ENCODE results near the gene KIF5B.

DNA sequence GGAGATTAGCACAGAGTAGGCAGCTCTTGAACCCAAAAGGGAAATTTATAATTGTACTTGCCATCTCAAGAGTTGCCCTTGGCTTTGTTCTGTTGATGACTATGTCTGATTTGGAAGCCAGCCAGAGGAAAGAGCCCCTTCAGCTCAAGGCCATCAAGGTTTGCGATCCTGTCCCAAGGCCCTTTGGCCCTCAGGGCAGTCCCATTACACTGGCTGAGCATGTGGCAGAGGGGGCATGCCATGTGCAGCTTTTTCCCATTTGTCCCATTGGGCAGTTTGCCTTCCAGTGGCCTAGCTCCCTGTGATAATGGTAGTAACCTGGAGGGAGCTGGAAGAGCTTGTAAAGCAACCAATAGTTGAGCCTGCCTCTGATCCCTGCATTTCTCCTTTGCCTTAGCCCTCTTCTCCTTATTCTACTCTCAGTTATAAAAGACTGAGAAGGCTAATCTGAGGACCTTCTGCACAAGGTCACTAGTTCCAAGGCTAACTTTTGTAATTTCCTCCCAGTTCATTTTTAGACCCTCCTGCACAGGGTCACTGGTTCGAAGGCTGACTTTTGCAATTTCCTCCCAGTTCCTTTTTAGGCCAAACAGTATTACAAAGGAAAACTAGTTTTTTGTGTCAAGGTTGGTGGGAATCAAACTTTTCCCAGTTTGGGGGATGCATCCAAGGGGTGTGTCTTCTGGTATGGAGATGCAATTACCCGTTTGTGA lies 96.6 kb downstream of the KIF5B start:
- TF ChIP-seq EZH2 (IDR thresholded peaks at IDR 0.05), result no peak
- no peak for TF ChIP-seq POLR2AphosphoS5 (IDR thresholded peaks at IDR 0.05; ENCODE audit: borderline replicate concordance, low read depth, low read length)
